ENCODE measurements around the gene OR5B2.
"Not testable (repeated sequence)": the region's sequence is repeated elsewhere in the genome, so short reads cannot be mapped to it uniquely, and the experiment has no call there.

OR5B2 gene

DNA sequence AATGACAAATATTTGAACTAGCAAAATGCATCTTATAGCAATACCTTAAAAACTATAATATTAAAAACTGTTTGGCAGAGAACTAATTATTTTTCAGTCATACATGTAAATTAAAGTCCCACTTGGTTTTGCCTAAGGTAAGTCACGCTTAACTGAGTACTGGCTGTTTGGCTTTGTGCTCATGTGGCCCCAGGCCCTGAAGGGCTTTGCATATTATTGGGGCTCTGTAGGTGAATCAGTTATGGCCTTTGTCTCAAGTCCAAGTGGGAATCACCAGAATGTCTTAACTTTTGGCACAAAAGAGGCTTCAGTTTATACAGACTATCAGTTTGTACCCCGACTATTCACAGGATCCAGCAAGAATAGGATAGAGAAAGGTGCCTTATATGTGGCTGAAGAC, 28.3 kb downstream of the OR5B2 start:
- H3K27ac Mint-ChIP-seq (ENCODE audit: low read depth); ATAC-seq (replicated peaks; ENCODE audit: extremely low read depth, poor library complexity, severe bottlenecking); DNase-seq (ENCODE audit: low spot score in 2 of 2); H3K36me3 Mint-ChIP-seq (ENCODE audit: insufficient read depth); H3K4me3 Mint-ChIP-seq; H3K4me1 Mint-ChIP-seq; H3K9me3 Mint-ChIP-seq: not testable (repeated sequence)
- H3K27me3 Mint-ChIP-seq: peaks cover 16% of the 10 kb centered on the region

DNA sequence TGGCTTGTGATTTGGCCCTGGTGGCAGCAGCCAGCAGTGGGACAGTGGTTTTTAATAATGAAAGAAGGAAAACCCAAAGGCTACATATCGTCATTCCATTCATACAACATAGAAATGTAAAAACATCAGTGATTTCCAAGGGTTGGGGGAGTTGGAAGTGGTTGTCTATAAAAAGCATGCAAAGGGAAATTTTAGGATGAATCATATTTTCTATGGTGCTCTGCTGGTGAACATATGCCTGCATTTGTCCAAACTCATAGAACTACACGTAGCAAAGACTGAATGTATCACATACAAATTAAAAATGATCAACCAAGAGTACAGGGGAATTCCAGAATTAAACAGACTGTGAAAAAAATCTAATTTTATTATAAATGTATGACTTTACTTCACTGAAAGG, 32.3 kb downstream of the OR5B2 start:
- no peak for ATAC-seq (replicated peaks; ENCODE audit: extremely low read depth, poor library complexity, severe bottlenecking)
- H3K4me1 Mint-ChIP-seq: no peaks in the 10 kb centered on the region

DNA sequence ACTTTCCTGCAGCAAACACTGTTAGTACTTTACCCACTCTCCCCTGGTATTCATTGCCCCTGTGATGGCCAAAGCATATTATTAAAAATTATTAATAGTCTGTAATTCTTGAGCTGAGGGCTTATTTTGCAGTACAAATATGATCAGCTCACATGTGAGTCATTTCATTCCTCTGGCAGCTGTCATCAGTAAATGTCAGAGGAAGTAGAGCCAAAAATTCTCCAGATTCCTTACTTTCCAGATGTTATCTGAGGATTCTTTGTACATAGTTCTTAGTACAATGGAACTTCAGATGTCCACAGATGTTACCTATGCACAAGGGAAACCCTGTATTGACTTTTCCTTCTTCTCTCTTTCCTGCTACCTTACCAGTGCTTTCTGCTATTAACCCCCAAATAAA, 33.7 kb downstream of the OR5B2 start:
- no peaks in the 10 kb centered on the region for H3K4me1 Mint-ChIP-seq
- ATAC-seq (replicated peaks; ENCODE audit: extremely low read depth, poor library complexity, severe bottlenecking): no peak
- H3K4me3 Mint-ChIP-seq: no peak overlapping the region
- H3K9me3 Mint-ChIP-seq: peaks cover 6% of the 10 kb centered on the region
- H3K27ac Mint-ChIP-seq (ENCODE audit: low read depth): no peak overlapping the region
- no peak for DNase-seq (ENCODE audit: low spot score in 2 of 2)
- H3K27me3 Mint-ChIP-seq: peaks cover 13% of the 10 kb centered on the region
- no peaks in the 10 kb centered on the region for H3K36me3 Mint-ChIP-seq (ENCODE audit: insufficient read depth)

More for the DNA sequence above, 32.3 kb downstream of the OR5B2 start:
- no peak overlapping the region for H3K4me3 Mint-ChIP-seq
- no peak overlapping the region for H3K27ac Mint-ChIP-seq (ENCODE audit: low read depth)
- no peaks in the 10 kb centered on the region for H3K36me3 Mint-ChIP-seq (ENCODE audit: insufficient read depth)
- peaks cover 6% of the 10 kb centered on the region for H3K9me3 Mint-ChIP-seq
- peaks cover 13% of the 10 kb centered on the region for H3K27me3 Mint-ChIP-seq
- no peak for DNase-seq (ENCODE audit: low spot score in 2 of 2)

DNA sequence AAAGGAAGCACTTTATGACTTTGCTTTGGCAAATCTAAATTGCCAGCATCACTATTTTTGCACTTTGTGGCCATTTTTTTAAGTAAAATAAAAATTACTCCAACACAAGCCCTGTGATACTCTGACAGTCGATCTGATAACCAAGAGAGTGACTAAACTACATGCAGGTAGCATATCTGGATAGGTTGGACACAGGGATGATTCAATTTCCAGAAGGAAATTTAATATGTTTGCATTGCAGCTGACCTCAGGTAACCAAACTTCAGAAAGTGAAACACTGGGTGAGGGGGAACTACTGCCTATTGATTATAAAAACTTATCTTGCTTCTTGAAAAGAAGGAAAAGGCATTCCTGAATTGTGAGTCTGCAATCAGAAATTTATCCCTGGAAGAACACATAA, 35.2 kb downstream of the OR5B2 start:
- DNase-seq (ENCODE audit: low spot score in 2 of 2) (no peak), ATAC-seq (replicated peaks; ENCODE audit: extremely low read depth, poor library complexity, severe bottlenecking) (no peak)
- Mint-ChIP-seq H3K4me3 (no peak overlapping the region), H3K27me3 (peaks cover 13% of the 10 kb centered on the region), H3K36me3 (ENCODE audit: insufficient read depth) (no peaks in the 10 kb centered on the region), H3K9me3 (peaks cover 6% of the 10 kb centered on the region), H3K27ac (ENCODE audit: low read depth) (no peak overlapping the region), H3K4me1 (no peaks in the 10 kb centered on the region)

DNA sequence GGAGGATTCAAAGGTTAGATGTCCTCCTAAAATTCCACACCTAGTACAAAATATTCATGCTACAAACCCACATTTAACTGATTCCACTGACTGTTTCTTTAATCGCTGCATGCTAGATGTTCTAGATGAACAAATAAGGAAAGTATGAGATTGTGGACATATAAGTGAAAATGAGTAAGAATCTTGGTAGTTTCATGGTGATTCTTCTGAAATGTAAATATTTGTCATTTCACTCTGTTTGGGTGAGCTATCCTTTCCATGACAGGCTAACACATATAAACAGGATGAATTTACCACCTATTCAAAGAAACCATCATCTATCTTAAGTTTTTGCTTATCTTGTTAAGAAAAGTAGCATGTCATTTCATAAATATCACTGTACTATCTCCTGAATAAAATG, 36.0 kb downstream of the OR5B2 start:
- Mint-ChIP-seq H3K27ac (ENCODE audit: low read depth) (no peak overlapping the region), H3K9me3 (peaks cover 6% of the 10 kb centered on the region), H3K36me3 (ENCODE audit: insufficient read depth) (no peaks in the 10 kb centered on the region), H3K27me3 (peaks cover 13% of the 10 kb centered on the region), H3K4me1 (no peaks in the 10 kb centered on the region), H3K4me3 (no peak overlapping the region)
- ATAC-seq (replicated peaks; ENCODE audit: extremely low read depth, poor library complexity, severe bottlenecking): no peak
- DNase-seq (ENCODE audit: low spot score in 2 of 2): no peak

DNA sequence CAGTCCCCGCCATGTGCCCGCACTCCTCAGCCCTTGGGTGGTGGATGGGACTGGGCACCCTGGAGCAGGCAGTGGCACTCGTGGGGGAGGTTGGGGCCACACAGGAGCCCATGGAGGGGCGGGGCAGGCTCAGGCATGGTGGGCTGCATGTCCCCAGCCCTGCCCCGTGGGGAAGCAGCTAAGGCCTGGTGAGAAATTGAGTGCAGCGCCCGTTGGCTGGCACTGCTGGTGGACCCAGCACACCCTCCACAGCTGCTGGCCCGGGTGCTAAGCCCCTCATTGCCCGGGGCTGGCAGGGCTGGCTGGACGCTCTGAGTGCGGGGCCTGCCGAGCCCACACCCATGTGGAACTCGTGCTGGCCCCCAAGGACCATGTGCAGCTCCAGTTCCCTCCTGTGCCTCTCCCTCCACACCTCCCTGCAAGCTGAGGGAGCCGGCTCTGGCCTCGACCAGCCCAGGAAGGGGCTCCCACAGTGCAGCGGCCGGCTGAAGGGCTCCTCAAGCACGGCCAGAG, 37.3 kb downstream of the OR5B2 start:
- no peak overlapping the region for H3K4me3 Mint-ChIP-seq
- ATAC-seq (replicated peaks; ENCODE audit: extremely low read depth, poor library complexity, severe bottlenecking) (no peak), DNase-seq (ENCODE audit: low spot score in 2 of 2) (no peak)
- no peaks in the 10 kb centered on the region for H3K4me1 Mint-ChIP-seq
- H3K27ac Mint-ChIP-seq (ENCODE audit: low read depth): no peak overlapping the region
- peaks cover 13% of the 10 kb centered on the region for H3K27me3 Mint-ChIP-seq
- H3K9me3 Mint-ChIP-seq: peaks cover 6% of the 10 kb centered on the region
- H3K36me3 Mint-ChIP-seq (ENCODE audit: insufficient read depth): no peaks in the 10 kb centered on the region
